A673 (cell line): ENCODE data around the gene SMARCA2. TPM values are rescaled to one million over a fixed set of nuclear protein-coding genes. Genes with fewer than 3 reads are reported as not detected.

Experiments
- BruUV-seq: library from RNA; stranded (reverse); fragments of 400-500 nt; replicated peaks from 2 replicates; lab custom pipeline; 2021; lab: Mats Ljungman, UMichigan
- CTCF ChIA-PET: fragments of 300-600 bp; sonication (Branson Sonifier 250); formaldehyde crosslinking; loops from one replicate; lab custom pipeline; 2022; ENCODE audit warnings: antibody characterized with exemption; lab: Charles Lee
- POLR2A ChIA-PET: fragments of 300-600 bp; sonication (Branson Sonifier 250); formaldehyde crosslinking; loops from one replicate; lab custom pipeline; 2022; ENCODE audit warnings: antibody characterized with exemption; ENCODE audit not compliant: low non-redundant PET; lab: Charles Lee
- DNase-seq: peaks from one replicate; pipeline ENCODE4 v3.0.0-alpha.2; 2015; ENCODE audit warnings: low spot score
- H3K27ac ChIP-seq: fragments of 200-600 bp; sonication (generic); 2 replicates; pipeline ENCODE4 v1.5.1; 2016; ENCODE audit warnings: mixed run types, low read depth, mild to moderate bottlenecking, mixed read lengths, antibody characterized with exemption, low read length; ENCODE audit not compliant: poor library complexity, severe bottlenecking
- H3K27me3 ChIP-seq: fragments of 200-600 bp; sonication (generic); replicated peaks from 2 replicates; pipeline ENCODE4 v1.6.1; 2017; ENCODE audit warnings: mixed run types, low read depth, mild to moderate bottlenecking, mixed read lengths, antibody characterized with exemption, low read length; ENCODE audit not compliant: insufficient read depth, poor library complexity
- H3K36me3 ChIP-seq: fragments of 200-600 bp; sonication (generic); 2 replicates; pipeline ENCODE4 v1.6.1; 2016; ENCODE audit warnings: mixed run types, mild to moderate bottlenecking, mixed read lengths, antibody characterized with exemption, low read length; ENCODE audit not compliant: insufficient read depth, poor library complexity, severe bottlenecking
- H3K4me1 ChIP-seq: fragments of 200-600 bp; sonication (generic); 2 replicates; pipeline ENCODE4 v1.6.1; 2017; ENCODE audit warnings: mixed run types, mild to moderate bottlenecking, mixed read lengths, antibody characterized with exemption, low read length; ENCODE audit not compliant: insufficient read depth, poor library complexity, severe bottlenecking
- H3K4me3 ChIP-seq: fragments of 200-600 bp; sonication (generic); 2 replicates; pipeline ENCODE4 v1.5.1; 2016; ENCODE audit warnings: low read depth, mixed run types, mild to moderate bottlenecking, mixed read lengths, low read length; ENCODE audit not compliant: poor library complexity, severe bottlenecking
- H3K9me3 ChIP-seq: fragments of 200-600 bp; sonication (generic); 2 replicates; pipeline ENCODE4 v1.6.1; 2016; ENCODE audit warnings: mixed run types, low read depth, mild to moderate bottlenecking, mixed read lengths, antibody characterized with exemption, low read length; ENCODE audit not compliant: poor library complexity, severe bottlenecking
- CTCF ChIP-seq: fragments of 300-800, 200-600 bp; sonication (generic); conservative IDR thresholded peaks from 2 replicates; pipeline ENCODE4 v1.5.1; 2017; ENCODE audit warnings: low read depth, mild to moderate bottlenecking, antibody characterized with exemption, low read length, moderate library complexity, mixed read lengths
- EZH2 ChIP-seq: fragments of 200-600 bp; sonication (generic); IDR thresholded peaks from 2 replicates; pipeline ENCODE4 v1.6.1; 2017; ENCODE audit warnings: borderline replicate concordance, low read depth, mild to moderate bottlenecking, mixed read lengths, antibody characterized with exemption, low read length; ENCODE audit not compliant: poor library complexity, severe bottlenecking
- intact Hi-C: fragments of 100-400 bp; cut with micrococcal nuclease; formaldehyde crosslinking; loops from one replicate; pipeline ENCODE4 v1.10.0; 2022; ENCODE audit not compliant: unreplicated experiment
- total RNA-seq: library from RNA; stranded (reverse); gene quantifications from 2 replicates; pipeline ENCODE4 v1.2.3, GENCODE V29; 2021

The SMARCA2 gene
- total RNA-seq, 1 experiment from 2014 or later: 69.0 TPM

DNA sequence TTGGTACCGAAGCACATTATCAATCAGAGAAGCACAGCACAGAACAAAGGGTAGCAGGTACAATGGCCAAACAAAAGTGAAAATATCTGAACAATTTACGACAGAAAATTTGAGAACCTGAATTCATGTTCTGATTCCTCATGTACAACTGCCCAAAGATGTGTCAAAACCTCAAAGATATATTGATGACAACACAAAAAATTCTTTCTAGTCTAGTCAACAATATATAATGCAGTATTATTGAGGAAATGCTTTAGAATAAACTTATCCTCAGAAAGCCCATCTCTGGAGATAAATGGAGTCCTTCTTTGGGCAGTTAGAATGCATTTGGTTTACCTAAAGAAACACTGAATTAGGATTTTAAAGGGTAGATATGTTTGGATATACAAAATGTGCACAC is 6.8 kb upstream of the SMARCA2 start:
- BruUV-seq: no TSS peak
- no peak for TF ChIP-seq EZH2
- no peak for TF ChIP-seq CTCF
- CTCF ChIA-PET: no interaction called here
- DNase-seq: no peak
- H3K36me3 ChIP-seq: no peaks in the 10 kb centered on the region
- intact Hi-C loops: no loop called here
- H3K4me3 ChIP-seq: no peak overlapping the region
- no peaks in the 10 kb centered on the region for H3K27me3 ChIP-seq
- no peaks in the 10 kb centered on the region for H3K9me3 ChIP-seq
- POLR2A ChIA-PET: no interaction called here
- no peak overlapping the region for H3K27ac ChIP-seq
- H3K4me1 ChIP-seq: no peaks in the 10 kb centered on the region

DNA sequence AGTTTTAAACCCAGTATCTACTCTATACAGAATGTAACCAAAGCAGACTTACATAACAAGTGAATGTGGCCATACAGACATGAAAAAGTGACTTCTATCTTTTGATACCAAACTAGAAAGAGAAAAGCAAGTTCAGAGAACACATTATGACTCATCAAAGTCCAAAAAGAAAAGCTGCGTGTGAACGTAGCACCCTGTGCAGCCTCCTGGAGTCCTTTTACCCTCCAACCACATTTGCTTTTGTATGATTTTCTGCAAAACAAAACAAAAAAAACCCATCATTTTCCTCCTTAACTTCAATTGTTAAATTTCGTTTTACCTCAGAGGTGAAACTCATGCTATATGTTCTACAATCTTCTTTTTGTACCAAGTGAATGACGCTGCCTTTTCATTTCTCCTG is 2.8 kb upstream of the SMARCA2 start:
- Histone ChIP-seq H3K4me1 (peaks cover 3% of the 10 kb centered on the region), H3K4me3 (no peak overlapping the region), H3K36me3 (no peaks in the 10 kb centered on the region), H3K27ac (no peak overlapping the region), H3K27me3 (no peaks in the 10 kb centered on the region), H3K9me3 (no peaks in the 10 kb centered on the region)
- TF ChIP-seq CTCF: no peak
- TF ChIP-seq EZH2: no peak
- no TSS peak for BruUV-seq
- intact Hi-C loops: loop anchor here (10.0 kb wide), 2 partner anchors 172 to 202 kb away; no protein-coding TSS in a partner anchor
- ChIA-PET POLR2A (no interaction called here), CTCF (no interaction called here)
- DNase-seq: no peak

DNA sequence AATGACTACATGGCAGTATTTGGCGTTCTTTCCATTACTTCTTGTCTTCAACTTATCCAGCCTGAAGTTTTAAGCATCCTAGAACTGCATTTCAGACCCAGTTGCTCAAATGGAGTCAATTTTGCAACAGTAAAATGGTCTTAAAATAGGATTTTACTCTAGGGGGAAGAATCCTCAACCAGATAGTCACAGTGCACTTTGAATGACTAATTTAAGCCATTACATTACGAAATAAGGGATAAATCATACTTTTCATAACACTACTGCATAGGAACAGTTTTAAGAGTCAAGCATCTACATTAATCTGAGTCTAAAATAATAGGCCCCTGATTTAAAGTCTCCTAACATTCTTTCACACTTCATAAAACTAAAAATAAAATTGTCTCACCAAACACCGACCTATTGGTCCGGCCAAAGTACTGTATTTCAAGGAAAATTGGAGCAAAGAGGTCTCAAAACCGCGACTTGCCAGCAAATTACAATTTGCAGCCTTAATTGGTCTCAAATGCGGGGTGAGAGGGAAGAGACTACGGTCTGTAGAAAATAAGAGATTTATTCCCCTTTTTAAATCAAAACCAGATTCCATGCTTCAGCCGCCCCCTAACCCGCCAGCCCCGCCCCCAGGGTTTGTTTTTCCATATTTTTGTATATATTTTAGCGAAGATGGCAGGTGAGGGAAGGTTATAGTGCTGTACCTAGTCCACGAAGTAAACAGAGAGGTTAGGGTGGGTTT is 1.2 kb upstream of the SMARCA2 start:
- DNase-seq: no peak
- intact Hi-C loops: loop anchor here (10.0 kb wide), 2 partner anchors 171 to 201 kb away; no protein-coding TSS in a partner anchor
- no TSS peak for BruUV-seq
- Histone ChIP-seq H3K9me3 (no peaks in the 10 kb centered on the region), H3K36me3 (no peaks in the 10 kb centered on the region), H3K4me1 (peaks cover 8% of the 10 kb centered on the region), H3K27me3 (no peaks in the 10 kb centered on the region), H3K4me3 (peak overlapping the region; percentile 85), H3K27ac (peak overlapping the region; percentile 81)
- TF ChIP-seq CTCF: no peak
- TF ChIP-seq EZH2: no peak
- POLR2A ChIA-PET: no interaction called here
- CTCF ChIA-PET: interaction anchor here (0.6 kb wide), 1 partner anchor 120 kb away, joined by 3 read pairs; no protein-coding TSS in a partner anchor
